Cortex of kidney (tissue), 1 donor: Measurements from ENCODE around the gene NAA40.
A peak's percentile ranks its signal among the peaks of the same experiment; 100 is the strongest.
"Not testable (repeated sequence)": the region's sequence is repeated elsewhere in the genome, so short reads cannot be mapped to it uniquely, and the experiment has no call there.

Experiments
- DNase-seq: peaks from one replicate; lab custom pipeline; 2025; lab: John Stamatoyannopoulos, UW

Gene NAA40

GRCh38 chr11:63939397-63939891 is 642 bp downstream of the NAA40 start:
- no peak for DNase-seq

GRCh38 chr11:63940786-63941185 is 2.0 kb downstream of the NAA40 start:
- DNase-seq = no peak

GRCh38 chr11:63941901-63942300 is 3.1 kb downstream of the NAA40 start:
- DNase-seq = no peak

- no peak for DNase-seq
Measured at GRCh38 chr11:63942803-63943202, 4.0 kb downstream of the NAA40 start.

- DNase-seq = no peak
Measured at GRCh38 chr11:63944987-63945386, 6.2 kb downstream of the NAA40 start.

- DNase-seq = no peak
Measured at GRCh38 chr11:63945477-63946163, 6.8 kb downstream of the NAA40 start.

- no peak for DNase-seq
Measured at GRCh38 chr11:63951779-63952536, 13.2 kb downstream of the NAA40 start.

- no peak for DNase-seq
Measured at GRCh38 chr11:63952570-63952969, 13.8 kb downstream of the NAA40 start.

- no peak for DNase-seq
Measured at GRCh38 chr11:63958008-63958407, 19.2 kb downstream of the NAA40 start.

GRCh38 chr11:63961608-63962412 is 23.0 kb downstream of the NAA40 start:
- no peak for DNase-seq

GRCh38 chr11:63963895-63964294 is 25.1 kb downstream of the NAA40 start:
- not testable (repeated sequence) for DNase-seq

GRCh38 chr11:63966444-63966843 is 27.6 kb downstream of the NAA40 start:
- no peak for DNase-seq

GRCh38 chr11:63969461-63969860 is 30.7 kb downstream of the NAA40 start:
- no peak for DNase-seq

- DNase-seq = no peak
Measured at GRCh38 chr11:63970902-63971301, 32.1 kb downstream of the NAA40 start.

- DNase-seq = not testable (repeated sequence)
Measured at GRCh38 chr11:63973912-63974258, 35.1 kb downstream of the NAA40 start.

- DNase-seq = peak; percentile 60
Measured at GRCh38 chr11:63974259-63975143, 35.7 kb downstream of the NAA40 start, which contains the start of gene COX8A. Gene COX8A (plus strand): TSS chr11:63974620. CDS start chr11:63974681, 61 bp downstream.

- no peak for DNase-seq
Measured at GRCh38 chr11:63978551-63979239, 39.9 kb downstream of the NAA40 start.

GRCh38 chr11:63979426-63979825 is 40.6 kb downstream of the NAA40 start:
- DNase-seq = no peak

- no peak for DNase-seq
Measured at GRCh38 chr11:63985812-63986155, 47.0 kb downstream of the NAA40 start.

GRCh38 chr11:63986156-63986931 is 47.5 kb downstream of the NAA40 start, which contains the start of gene OTUB1:
Gene OTUB1 (plus strand): TSS chr11:63986438. CDS start chr11:63986457, 19 bp downstream.
- no peak for DNase-seq
